ENCODE results near the gene TTC34. TPM values are rescaled to one million over a fixed set of nuclear protein-coding genes. Genes with fewer than 3 reads are reported as not detected.

The TTC34 gene
- polyA plus RNA-seq, 1 donor (not counting 4 experiments of a cell fraction or from before 2014, with no cell fraction given), result 0.04 TPM

GRCh38 chr1:2609319-2610035 lies 192.0 kb downstream of the TTC34 start:
- no peaks in the 10 kb centered on the region for H4K20me1 ChIP-seq (ENCODE audit: control insufficient read depth, extremely low read depth, insufficient read depth, low read length)
- no peak for DNase-seq (ENCODE audit: low read depth, low spot score)
- dilution Hi-C loops (cut with MboI; ENCODE audit: extremely low pct_ligation_motif_present, low sequenced_read_pairs), result no loop called here
- TF ChIP-seq EZH2 (IDR thresholded peaks at IDR 0.05; ENCODE audit: low read length), result no peak
- TF ChIP-seq CTCF (optimal IDR thresholded peaks at IDR 0.05 in 1 of 3, IDR thresholded peaks at IDR 0.05 in 1 of 3, conservative IDR thresholded peaks at IDR 0.05 in 1 of 3; ENCODE audit: extremely low read depth in 1 of 3, insufficient read depth in 2 of 3, low read length in 3 of 3), result no peak
- H2AFZ ChIP-seq (ENCODE audit: control insufficient read depth, low read length), result no peak overlapping the region
- H3K9me3 ChIP-seq (ENCODE audit: control insufficient read depth, low read depth, low read length), result no peaks in the 10 kb centered on the region
- H3K4me3 ChIP-seq (ENCODE audit: control insufficient read depth in 2 of 3, extremely low read depth in 1 of 3, insufficient read depth in 2 of 3, low read depth in 1 of 3, low read length in 3 of 3), result no peak overlapping the region
- no peaks in the 10 kb centered on the region for H3K9me1 ChIP-seq (ENCODE audit: control insufficient read depth, extremely low read depth, insufficient read depth, low read length)
- H3K9ac ChIP-seq (ENCODE audit: control insufficient read depth, extremely low read depth, insufficient read depth, low read length), result no peak overlapping the region
- H3K79me2 ChIP-seq (ENCODE audit: control insufficient read depth, insufficient read depth, low read length), result no peaks in the 10 kb centered on the region
- H3K36me3 ChIP-seq (ENCODE audit: control insufficient read depth in 2 of 2, extremely low read depth in 1 of 2, insufficient read depth in 2 of 2, low read length in 2 of 2), result no peaks in the 10 kb centered on the region
- FAIRE-seq, result no peak
- no peak overlapping the region for H3K4me2 ChIP-seq (ENCODE audit: control insufficient read depth, extremely low read depth, insufficient read depth, low read depth, low read length)
- no peak overlapping the region for H3K27ac ChIP-seq (ENCODE audit: control insufficient read depth, insufficient read depth, low read length)
- no peaks in the 10 kb centered on the region for H3K27me3 ChIP-seq (ENCODE audit: control insufficient read depth, extremely low read depth, insufficient read depth, low read length)
- H3K4me1 ChIP-seq (ENCODE audit: control insufficient read depth, extremely low read depth, insufficient read depth, low read length), result no peaks in the 10 kb centered on the region

- H3K9me3 ChIP-seq (ENCODE audit: control insufficient read depth, low read depth, low read length), result no peaks in the 10 kb centered on the region
- dilution Hi-C loops (cut with MboI; ENCODE audit: extremely low pct_ligation_motif_present, low sequenced_read_pairs), result no loop called here
- no peaks in the 10 kb centered on the region for H3K27me3 ChIP-seq (ENCODE audit: control insufficient read depth, extremely low read depth, insufficient read depth, low read length)
- no peaks in the 10 kb centered on the region for H3K79me2 ChIP-seq (ENCODE audit: control insufficient read depth, insufficient read depth, low read length)
- H3K36me3 ChIP-seq (ENCODE audit: control insufficient read depth in 2 of 2, extremely low read depth in 1 of 2, insufficient read depth in 2 of 2, low read length in 2 of 2), result no peaks in the 10 kb centered on the region
- no peak overlapping the region for H2AFZ ChIP-seq (ENCODE audit: control insufficient read depth, low read length)
- H3K4me1 ChIP-seq (ENCODE audit: control insufficient read depth, extremely low read depth, insufficient read depth, low read length), result no peaks in the 10 kb centered on the region
- H3K9me1 ChIP-seq (ENCODE audit: control insufficient read depth, extremely low read depth, insufficient read depth, low read length), result no peaks in the 10 kb centered on the region
- FAIRE-seq (no peak), DNase-seq (ENCODE audit: low read depth, low spot score) (no peak)
- no peak overlapping the region for H3K4me3 ChIP-seq (ENCODE audit: control insufficient read depth in 2 of 3, extremely low read depth in 1 of 3, insufficient read depth in 2 of 3, low read depth in 1 of 3, low read length in 3 of 3)
- TF ChIP-seq CTCF (optimal IDR thresholded peaks at IDR 0.05 in 1 of 3, IDR thresholded peaks at IDR 0.05 in 1 of 3, conservative IDR thresholded peaks at IDR 0.05 in 1 of 3; ENCODE audit: extremely low read depth in 1 of 3, insufficient read depth in 2 of 3, low read length in 3 of 3) (no peak), EZH2 (IDR thresholded peaks at IDR 0.05; ENCODE audit: low read length) (no peak)
- H4K20me1 ChIP-seq (ENCODE audit: control insufficient read depth, extremely low read depth, insufficient read depth, low read length), result no peaks in the 10 kb centered on the region
- H3K4me2 ChIP-seq (ENCODE audit: control insufficient read depth, extremely low read depth, insufficient read depth, low read depth, low read length), result no peak overlapping the region
- no peak overlapping the region for H3K27ac ChIP-seq (ENCODE audit: control insufficient read depth, insufficient read depth, low read length)
- no peak overlapping the region for H3K9ac ChIP-seq (ENCODE audit: control insufficient read depth, extremely low read depth, insufficient read depth, low read length)
These were observed 193.8 kb downstream of the TTC34 start for GRCh38 chr1:2607641-2608091.
